ENCODE data around the gene TENT4A. TPM values are rescaled to one million over a fixed set of nuclear protein-coding genes. Genes with fewer than 3 reads are reported as not detected.

TENT4A gene
- total and polyA plus RNA-seq, 10 donors = 7.1 to 44.8 (median 33.0) TPM

DNA sequence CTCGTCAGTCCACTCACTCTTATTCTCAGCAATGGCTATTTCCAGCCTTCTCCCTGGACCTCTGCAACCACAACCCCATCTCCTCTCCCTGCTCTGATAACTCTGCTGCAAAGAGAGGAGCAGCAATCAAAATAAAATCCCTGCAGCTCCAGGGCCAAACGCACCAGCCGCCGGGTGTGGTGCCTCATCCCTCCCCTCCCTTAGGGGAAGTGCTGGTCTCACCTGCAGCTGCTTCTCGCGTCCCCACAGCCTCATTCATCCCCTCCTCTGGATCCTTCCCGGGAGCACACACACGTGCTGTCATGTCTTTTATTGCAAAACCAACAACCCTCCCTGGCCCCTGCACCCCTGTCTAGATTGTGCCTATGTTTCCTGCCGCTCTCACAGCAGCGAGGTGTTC lies 77.8 kb downstream of the TENT4A start:
- no peak for TF ChIP-seq POLR2AphosphoS5 (IDR thresholded peaks at IDR 0.05)
- TF ChIP-seq, protein P1, sequence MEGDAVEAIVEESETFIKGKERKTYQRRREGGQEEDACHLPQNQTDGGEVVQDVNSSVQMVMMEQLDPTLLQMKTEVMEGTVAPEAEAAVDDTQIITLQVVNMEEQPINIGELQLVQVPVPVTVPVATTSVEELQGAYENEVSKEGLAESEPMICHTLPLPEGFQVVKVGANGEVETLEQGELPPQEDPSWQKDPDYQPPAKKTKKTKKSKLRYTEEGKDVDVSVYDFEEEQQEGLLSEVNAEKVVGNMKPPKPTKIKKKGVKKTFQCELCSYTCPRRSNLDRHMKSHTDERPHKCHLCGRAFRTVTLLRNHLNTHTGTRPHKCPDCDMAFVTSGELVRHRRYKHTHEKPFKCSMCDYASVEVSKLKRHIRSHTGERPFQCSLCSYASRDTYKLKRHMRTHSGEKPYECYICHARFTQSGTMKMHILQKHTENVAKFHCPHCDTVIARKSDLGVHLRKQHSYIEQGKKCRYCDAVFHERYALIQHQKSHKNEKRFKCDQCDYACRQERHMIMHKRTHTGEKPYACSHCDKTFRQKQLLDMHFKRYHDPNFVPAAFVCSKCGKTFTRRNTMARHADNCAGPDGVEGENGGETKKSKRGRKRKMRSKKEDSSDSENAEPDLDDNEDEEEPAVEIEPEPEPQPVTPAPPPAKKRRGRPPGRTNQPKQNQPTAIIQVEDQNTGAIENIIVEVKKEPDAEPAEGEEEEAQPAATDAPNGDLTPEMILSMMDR (IDR thresholded peaks at IDR 0.05 in 8 of 11, conservative IDR thresholded peaks at IDR 0.05 in 3 of 11) = no peak
- TF ChIP-seq POLR2A (IDR thresholded peaks at IDR 0.05) = no peak
- H3K36me3 ChIP-seq = no peaks in the 10 kb centered on the region
- no peak overlapping the region for H3K4me3 ChIP-seq
- no peak overlapping the region for H3K27ac ChIP-seq
- no peaks in the 10 kb centered on the region for H3K9me3 ChIP-seq
- intact Hi-C loops (cut with DNase I; ENCODE audit: low total_unique reads) = no loop called here
- peaks cover 0 to 15% (median 0%) of the 10 kb centered on the region in 6 donors for H3K4me1 ChIP-seq
- 41 to 49% (median 42%) methylated on average over 10 of the region's 10 CpGs for WGBS, 5 donors
- no peak for DNase-seq
- peaks cover 0 to 30% (median 0%) of the 10 kb centered on the region in 7 donors for H3K27me3 ChIP-seq (replicated peaks in 1 of 7)

DNA sequence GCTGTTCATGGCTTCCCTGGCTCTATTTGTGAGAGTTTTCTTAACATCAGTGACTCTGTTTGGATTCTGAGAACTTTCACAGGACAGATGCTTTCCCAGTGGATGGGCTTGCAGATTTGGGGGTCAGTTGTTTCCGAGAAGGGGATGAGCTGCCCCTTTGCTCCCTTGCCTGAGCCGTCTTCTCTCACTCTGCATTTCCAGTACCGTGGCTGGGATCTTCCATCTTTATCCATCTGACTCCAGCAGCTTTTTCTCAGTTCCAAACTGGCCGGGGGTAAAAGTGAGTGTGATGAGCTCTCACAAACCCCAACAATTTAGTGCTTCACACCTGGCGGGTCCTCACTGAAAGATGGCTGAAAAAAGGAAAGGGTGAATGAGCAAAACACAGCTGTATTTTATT lies 79.1 kb downstream of the TENT4A start:
- TF ChIP-seq, protein P1 (IDR thresholded peaks at IDR 0.05 in 8 of 11, conservative IDR thresholded peaks at IDR 0.05 in 3 of 11) = no peak
- TF ChIP-seq POLR2AphosphoS5 (IDR thresholded peaks at IDR 0.05) (no peak), POLR2A (IDR thresholded peaks at IDR 0.05) (no peak)
- Histone ChIP-seq H3K4me1 (peaks cover 0 to 15% (median 0%) of the 10 kb centered on the region in 6 donors), H3K27ac (no peak overlapping the region), H3K9me3 (no peaks in the 10 kb centered on the region), H3K36me3 (no peaks in the 10 kb centered on the region), H3K4me3 (no peak overlapping the region), H3K27me3 (replicated peaks in 1 of 7) (peaks cover 0 to 28% (median 0%) of the 10 kb centered on the region in 7 donors)
- no peak for DNase-seq
- intact Hi-C loops (cut with DNase I; ENCODE audit: low total_unique reads) = no loop called here
- 82 to 93% (median 83%) methylated on average over 5 of the region's 5 CpGs for WGBS, 5 donors

DNA sequence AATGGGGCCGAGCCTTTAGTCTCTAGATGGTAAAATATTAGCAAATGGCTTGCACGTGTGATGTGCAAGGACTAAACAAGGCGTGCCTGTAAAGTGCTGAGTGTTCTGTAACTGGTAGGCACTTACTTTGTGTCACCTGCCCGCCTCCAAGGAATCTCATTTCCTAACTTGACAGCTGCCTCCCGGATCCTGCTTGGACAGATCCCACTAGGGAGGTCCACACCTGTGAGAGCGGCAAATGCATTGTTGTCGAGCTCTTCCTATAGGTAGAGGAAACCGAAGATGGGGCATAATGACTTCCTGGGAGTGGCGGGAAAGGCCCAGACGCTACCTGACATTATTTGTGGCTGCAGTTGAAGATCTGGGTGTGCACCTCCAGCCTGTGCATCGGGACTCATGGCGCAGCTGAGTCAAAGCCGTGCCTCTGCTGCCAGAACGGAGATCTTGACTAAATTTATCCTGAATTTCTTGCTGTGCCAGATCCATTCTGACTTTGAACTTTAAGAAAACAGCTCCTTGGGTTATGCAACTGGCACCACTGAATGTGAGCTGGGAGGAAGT lies 79.8 kb downstream of the TENT4A start:
- no peak overlapping the region for H3K4me3 ChIP-seq
- H3K36me3 ChIP-seq = no peaks in the 10 kb centered on the region
- WGBS, 5 donors = 35 to 57% (median 46%) methylated on average over 14 of the region's 14 CpGs
- peaks cover 0 to 15% (median 0%) of the 10 kb centered on the region in 6 donors for H3K4me1 ChIP-seq
- H3K9me3 ChIP-seq = no peaks in the 10 kb centered on the region
- intact Hi-C loops (cut with DNase I; ENCODE audit: low total_unique reads) = no loop called here
- peaks cover 0 to 27% (median 0%) of the 10 kb centered on the region in 7 donors for H3K27me3 ChIP-seq (replicated peaks in 1 of 7)
- H3K27ac ChIP-seq = no peak overlapping the region
- no peak for DNase-seq
- no peak for TF ChIP-seq POLR2AphosphoS5 (IDR thresholded peaks at IDR 0.05)
- TF ChIP-seq POLR2A (IDR thresholded peaks at IDR 0.05) = no peak
- TF ChIP-seq, protein P1 (IDR thresholded peaks at IDR 0.05 in 8 of 11, conservative IDR thresholded peaks at IDR 0.05 in 3 of 11) = no peak

DNA sequence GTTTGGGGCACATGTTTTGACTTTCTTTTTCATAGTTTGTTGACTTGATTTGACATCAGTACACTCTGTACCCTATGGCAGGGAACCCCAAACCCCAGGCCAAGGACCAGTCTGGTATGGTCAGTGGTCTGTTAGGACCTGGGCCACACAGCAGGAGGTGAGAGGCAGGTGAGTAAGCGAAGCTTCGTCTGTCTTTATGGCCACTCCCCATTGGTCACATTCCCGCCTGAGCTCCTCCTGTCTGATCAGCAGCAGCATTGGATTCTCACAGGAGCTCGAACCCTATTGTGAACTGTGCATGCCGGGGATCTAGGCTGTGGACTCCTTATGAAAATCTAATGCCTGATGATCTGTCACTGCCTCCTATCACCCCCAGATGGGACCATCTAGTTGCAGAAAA lies 88.0 kb downstream of the TENT4A start:
- H3K36me3 ChIP-seq = no peaks in the 10 kb centered on the region
- no peak overlapping the region for H3K4me3 ChIP-seq
- TF ChIP-seq POLR2AphosphoS5 (IDR thresholded peaks at IDR 0.05) (no peak), POLR2A (IDR thresholded peaks at IDR 0.05) (no peak)
- TF ChIP-seq, protein P1 (IDR thresholded peaks at IDR 0.05 in 8 of 11, conservative IDR thresholded peaks at IDR 0.05 in 3 of 11) = no peak
- intact Hi-C loops (cut with DNase I; ENCODE audit: low total_unique reads) = no loop called here
- H3K27me3 ChIP-seq (replicated peaks in 1 of 7) = no peaks in the 10 kb centered on the region
- H3K9me3 ChIP-seq = peaks cover 0 to 7% (median 3%) of the 10 kb centered on the region in 8 donors
- no peaks in the 10 kb centered on the region for H3K4me1 ChIP-seq
- H3K27ac ChIP-seq = no peak overlapping the region
- 72 to 89% (median 77%) methylated on average over 5 of the region's 5 CpGs for WGBS, 5 donors
- DNase-seq = no peak
